Neural progenitor cell (in vitro differentiated cells): Measurements from ENCODE around the gene CYBC1. TPM values are rescaled to one million over a fixed set of nuclear protein-coding genes. Genes with fewer than 3 reads are reported as not detected.

Experiments used
- DNase-seq: peaks from one replicate; pipeline ENCODE4 v3.0.0-alpha.2; 2016; ENCODE audit warnings: low spot score
- H2AFZ ChIP-seq: fragments of 200-600 bp; sonication (generic); replicated peaks from 2 replicates; pipeline ENCODE4 v1.6.1; 2016; ENCODE audit warnings: antibody characterized with exemption
- H3F3A ChIP-seq: fragments of 200-600 bp; sonication (generic); 2 replicates; pipeline ENCODE4 v1.6.1; 2016; ENCODE audit warnings: antibody characterized with exemption, low read depth
- H3K27ac ChIP-seq: fragments of 200-600 bp; sonication (generic); 2 replicates; pipeline ENCODE4 v1.5.1; 2016; ENCODE audit warnings: mild to moderate bottlenecking
- H3K27me3 ChIP-seq: fragments of 200-600 bp; sonication (generic); 2 replicates; pipeline ENCODE4 v1.6.1; 2016; ENCODE audit warnings: mild to moderate bottlenecking, moderate library complexity
- H3K36me3 ChIP-seq: fragments of 200-600 bp; sonication (generic); 2 replicates; pipeline ENCODE4 v1.5.1; 2016
- H3K4me1 ChIP-seq: fragments of 200-600 bp; sonication (generic); 2 replicates; pipeline ENCODE4 v1.6.1; 2016; ENCODE audit warnings: mixed run types
- H3K4me2 ChIP-seq: fragments of 200-600 bp; sonication (generic); 2 replicates; pipeline ENCODE4 v1.6.1; 2016
- H3K4me3 ChIP-seq: fragments of 200-600 bp; sonication (generic); 2 replicates; pipeline ENCODE4 v1.5.1; 2016
- H3K79me2 ChIP-seq: fragments of 200-600 bp; sonication (generic); 2 replicates; pipeline ENCODE4 v1.6.1; 2016; ENCODE audit warnings: low read depth
- H3K9ac ChIP-seq: fragments of 200-600 bp; sonication (generic); 2 replicates; pipeline ENCODE4 v1.6.1; 2016
- H3K9me3 ChIP-seq: fragments of 200-600 bp; sonication (generic); 2 replicates; pipeline ENCODE4 v1.5.1; 2016; ENCODE audit warnings: low read depth
- H4K20me1 ChIP-seq: fragments of 200-600 bp; sonication (generic); 2 replicates; pipeline ENCODE4 v1.6.1; 2016; ENCODE audit warnings: low read depth
- H3K27ac Mint-ChIP-seq: 3 replicates; pipeline ENCODE4 v1.8.0; 2021; ENCODE audit warnings: mixed read lengths
- H3K27me3 Mint-ChIP-seq: 2 replicates; pipeline ENCODE4 v1.8.0; 2022; ENCODE audit warnings: low read depth, mild to moderate bottlenecking, inconsistent platforms, moderate library complexity, mixed read lengths; ENCODE audit not compliant: insufficient read depth
- H3K36me3 Mint-ChIP-seq: 3 replicates; pipeline ENCODE4 v1.8.0; 2021; ENCODE audit warnings: mixed read lengths
- H3K4me1 Mint-ChIP-seq: 3 replicates; pipeline ENCODE4 v1.8.0; 2021; ENCODE audit warnings: mixed read lengths
- H3K4me3 Mint-ChIP-seq: 3 replicates; pipeline ENCODE4 v1.8.0; 2021; ENCODE audit warnings: mild to moderate bottlenecking, moderate library complexity, mixed read lengths
- H3K9me3 Mint-ChIP-seq: 3 replicates; pipeline ENCODE4 v1.8.0; 2020; ENCODE audit warnings: mixed read lengths
- CTCF ChIP-seq: fragments of 200-600 bp; sonication (generic); IDR thresholded peaks from 2 replicates; pipeline ENCODE4 v1.5.1; 2017; ENCODE audit warnings: antibody characterized with exemption, mild to moderate bottlenecking
- EZH2 ChIP-seq: fragments of 200-600 bp; sonication (generic); IDR thresholded peaks from 2 replicates; pipeline ENCODE4 v1.6.1; 2017; ENCODE audit warnings: antibody characterized with exemption, mild to moderate bottlenecking, moderate library complexity
- EZH2phosphoT487 ChIP-seq: fragments of 200-600 bp; sonication (generic); IDR thresholded peaks from 2 replicates; pipeline ENCODE4 v1.6.1; 2017; ENCODE audit warnings: antibody characterized with exemption
- total RNA-seq: library from RNA; depleted of rRNA; stranded (reverse); fragments of >200 nt; gene quantifications from 2 replicates; pipeline ENCODE4 v1.2.3, GENCODE V29; 2015; ENCODE audit warnings: low replicate concordance

Gene CYBC1
- total RNA-seq, 1 donor from 2014 or later: 75.1 TPM

- H3K79me2 ChIP-seq: no peaks in the 10 kb centered on the region
- H4K20me1 ChIP-seq: peaks cover 9% of the 10 kb centered on the region
- peaks cover 39% of the 10 kb centered on the region for H3F3A ChIP-seq
- no peak for TF ChIP-seq EZH2
- TF ChIP-seq EZH2phosphoT487: no peak
- TF ChIP-seq CTCF: no peak
- no peaks in the 10 kb centered on the region for H3K9me3 ChIP-seq
- H3K27ac ChIP-seq: no peak overlapping the region
- Mint-ChIP-seq H3K27me3 (peaks cover 23% of the 10 kb centered on the region), H3K36me3 (peaks cover 8% of the 10 kb centered on the region), H3K9me3 (peaks cover 6% of the 10 kb centered on the region), H3K4me3 (no peak overlapping the region), H3K4me1 (peaks cover 19% of the 10 kb centered on the region), H3K27ac (peak overlapping the region; percentile 4)
- H3K9ac ChIP-seq: no peak overlapping the region
- H3K4me1 ChIP-seq: no peaks in the 10 kb centered on the region
- H3K36me3 ChIP-seq: no peaks in the 10 kb centered on the region
- no peak for DNase-seq
- H3K4me2 ChIP-seq: no peak overlapping the region
- no peak overlapping the region for H3K4me3 ChIP-seq
- H3K27me3 ChIP-seq: peaks cover 25% of the 10 kb centered on the region
- H2AFZ ChIP-seq: no peak overlapping the region
Observed at GRCh38 chr17:82493226-82493781, 42.8 kb upstream of the CYBC1 start.

- peak overlapping the region; percentile 57 for H3K4me3 Mint-ChIP-seq
- Histone ChIP-seq H3K4me1 (no peaks in the 10 kb centered on the region), H3K79me2 (no peaks in the 10 kb centered on the region), H3K27ac (no peak overlapping the region), H3K4me2 (no peak overlapping the region), H3K9me3 (no peaks in the 10 kb centered on the region), H3K4me3 (no peak overlapping the region), H4K20me1 (peaks cover 9% of the 10 kb centered on the region), H3K27me3 (peaks cover 19% of the 10 kb centered on the region), H2AFZ (no peak overlapping the region), H3F3A (peaks cover 34% of the 10 kb centered on the region), H3K9ac (no peak overlapping the region), H3K36me3 (no peaks in the 10 kb centered on the region)
- no peak overlapping the region for H3K27ac Mint-ChIP-seq
- TF ChIP-seq EZH2 (no peak), CTCF (no peak), EZH2phosphoT487 (no peak)
- H3K4me1 Mint-ChIP-seq: peaks cover 15% of the 10 kb centered on the region
- peaks cover 19% of the 10 kb centered on the region for H3K27me3 Mint-ChIP-seq
- H3K9me3 Mint-ChIP-seq: peaks cover 6% of the 10 kb centered on the region
- DNase-seq: no peak
- H3K36me3 Mint-ChIP-seq: peaks cover 8% of the 10 kb centered on the region
Observed at GRCh38 chr17:82492643-82493225, 42.2 kb upstream of the CYBC1 start.

- Mint-ChIP-seq H3K4me3 (peak overlapping the region; percentile 60), H3K9me3 (peaks cover 6% of the 10 kb centered on the region), H3K27me3 (peaks cover 16% of the 10 kb centered on the region), H3K4me1 (peaks cover 12% of the 10 kb centered on the region), H3K27ac (peak overlapping the region; percentile 93), H3K36me3 (peaks cover 14% of the 10 kb centered on the region)
- TF ChIP-seq EZH2phosphoT487 (no peak), CTCF (no peak), EZH2 (no peak)
- no peaks in the 10 kb centered on the region for H3K36me3 ChIP-seq
- DNase-seq: no peak
- no peaks in the 10 kb centered on the region for H3K4me1 ChIP-seq
- no peak overlapping the region for H3K4me2 ChIP-seq
- no peaks in the 10 kb centered on the region for H3K79me2 ChIP-seq
- no peak overlapping the region for H3K27ac ChIP-seq
- H4K20me1 ChIP-seq: peaks cover 9% of the 10 kb centered on the region
- no peak overlapping the region for H3K9ac ChIP-seq
- H3K27me3 ChIP-seq: peaks cover 12% of the 10 kb centered on the region
- no peaks in the 10 kb centered on the region for H3K9me3 ChIP-seq
- no peak overlapping the region for H3K4me3 ChIP-seq
- H3F3A ChIP-seq: peaks cover 24% of the 10 kb centered on the region
- H2AFZ ChIP-seq: no peak overlapping the region
Observed at GRCh38 chr17:82491533-82491932, 41.0 kb upstream of the CYBC1 start.
